ENCODE results near the gene DTNBP1. TPM values are rescaled to one million over a fixed set of nuclear protein-coding genes. Genes with fewer than 3 reads are reported as not detected.

DTNBP1 gene
- total and polyA plus RNA-seq, 2 of the 13 experiments (the other 11 are each of a cell fraction or from before 2014, with no cell fraction given), result 6.6 to 19.1 TPM

- Histone ChIP-seq H3K36me3 (replicated peaks in 1 of 2; ENCODE audit: control insufficient read depth in 1 of 2, insufficient read depth in 2 of 2, low read length in 2 of 2) (peaks cover 17 to 41% of the 10 kb centered on the region in 2 experiments), H3K9ac (ENCODE audit: insufficient read depth, low read depth, low read length) (no peak overlapping the region), H3K4me3 (replicated peaks in 1 of 3; ENCODE audit: insufficient read depth in 1 of 3, low read depth in 2 of 3, low read length in 3 of 3) (no peak overlapping the region), H3K9me3 (ENCODE audit: low read length) (no peaks in the 10 kb centered on the region), H3K4me1 (ENCODE audit: insufficient read depth, low read length) (peaks cover 28% of the 10 kb centered on the region), H3K79me2 (ENCODE audit: insufficient read depth, low read length) (no peaks in the 10 kb centered on the region), H3K4me2 (ENCODE audit: low read depth, low read length) (no peak overlapping the region), H2AFZ (ENCODE audit: low read length) (no peak overlapping the region), H4K20me1 (ENCODE audit: insufficient read depth, low read length) (peaks cover 4% of the 10 kb centered on the region; the same call in 1 of the 2 replicates), H3K27me3 (ENCODE audit: control insufficient read depth in 1 of 2, insufficient read depth in 2 of 2, low read length in 2 of 2) (no peaks in the 10 kb centered on the region), H3K27ac (ENCODE audit: extremely low read length, insufficient read depth, low read length) (no peak overlapping the region)
- ChIA-PET POLR2A (no interaction called here), CTCF (ENCODE audit: low intra/inter-chr PET ratio, low total read pairs) (no interaction called here)
- TF ChIP-seq MED8 (CRISPR knock-in tag; IDR thresholded peaks at IDR 0.05; ENCODE audit: insufficient replicate concordance) (no peak), RFX1 (IDR thresholded peaks at IDR 0.05) (no peak), HNRNPH1 (optimal IDR thresholded peaks at IDR 0.05; ENCODE audit: low read depth, low read length) (no peak), MTERF4 (CRISPR knock-in tag; IDR thresholded peaks at IDR 0.05) (no peak), HES4 (CRISPR knock-in tag; IDR thresholded peaks at IDR 0.05; ENCODE audit: borderline replicate concordance) (no peak), RERE (CRISPR knock-in tag; IDR thresholded peaks at IDR 0.05; ENCODE audit: low read depth) (no peak), NFKBIZ (CRISPR knock-in tag; IDR thresholded peaks at IDR 0.05) (no peak), DDIT3 (CRISPR knock-in tag; IDR thresholded peaks at IDR 0.05) (no peak), ZNF430 (CRISPR knock-in tag; IDR thresholded peaks at IDR 0.05) (no peak), MXD1 (CRISPR knock-in tag; IDR thresholded peaks at IDR 0.05) (no peak), SRY (CRISPR knock-in tag; IDR thresholded peaks at IDR 0.05) (no peak), BORCS8-MEF2B (CRISPR knock-in tag; IDR thresholded peaks at IDR 0.05) (no peak), EEA1 (CRISPR knock-in tag; IDR thresholded peaks at IDR 0.05; ENCODE audit: borderline replicate concordance) (no peak), ZNF772 (CRISPR knock-in tag; IDR thresholded peaks at IDR 0.05) (no peak)
- intact Hi-C loops (cut with micrococcal nuclease; ENCODE audit: unreplicated experiment) (loop anchor here (5.0 kb wide), 2 partner anchors 61 to 1281 kb away; no protein-coding TSS in a partner anchor), in situ Hi-C loops (cut with HindIII; ENCODE audit: extremely low pct_ligation_motif_present, low pct_unique_long_range_greater_than_20kb) (loop anchor here (25.0 kb wide), 1 partner anchor 1281 kb away; no protein-coding TSS in a partner anchor)
- WGBS (ENCODE audit: low lambda C conversion rate), result 96% methylated on average over 9 of the region's 9 CpGs
- DNase-seq (ENCODE audit: low spot score), result no peak
- FAIRE-seq, result no peak
- ATAC-seq, result no peak
- BruUV-seq (replicated peaks), result no TSS peak
Measured at GRCh38 chr6:15493437-15494168, 169.2 kb downstream of the DTNBP1 start.

All from HepG2 (cell line).